ENCODE data around the gene PUSL1.

DNA sequence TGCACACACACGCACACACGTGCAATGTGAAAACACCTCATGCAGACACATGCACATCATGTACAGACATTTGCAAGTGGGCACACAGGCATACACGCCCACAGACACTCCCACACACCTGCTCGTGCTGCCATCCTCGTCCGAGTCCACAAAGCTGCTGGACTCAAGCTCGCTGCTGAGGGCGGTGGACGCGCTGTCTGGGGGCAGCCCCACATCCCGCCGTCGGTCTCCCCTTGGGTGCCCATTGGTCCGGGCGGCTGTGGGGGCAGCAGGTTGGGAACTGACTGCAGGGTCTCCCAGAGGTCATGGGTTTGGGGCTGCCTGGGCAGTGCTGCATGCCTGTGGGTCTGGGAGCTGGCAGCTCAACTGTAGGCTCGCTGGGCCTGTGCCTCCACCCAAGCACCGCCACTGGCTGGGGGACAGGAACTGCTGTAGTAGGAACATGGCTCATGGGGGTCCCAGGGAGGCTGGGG is 33.2 kb downstream of the PUSL1 start:
- TF ChIP-seq POLR2A (IDR thresholded peaks at IDR 0.05): no peak
- TF ChIP-seq, protein P1, sequence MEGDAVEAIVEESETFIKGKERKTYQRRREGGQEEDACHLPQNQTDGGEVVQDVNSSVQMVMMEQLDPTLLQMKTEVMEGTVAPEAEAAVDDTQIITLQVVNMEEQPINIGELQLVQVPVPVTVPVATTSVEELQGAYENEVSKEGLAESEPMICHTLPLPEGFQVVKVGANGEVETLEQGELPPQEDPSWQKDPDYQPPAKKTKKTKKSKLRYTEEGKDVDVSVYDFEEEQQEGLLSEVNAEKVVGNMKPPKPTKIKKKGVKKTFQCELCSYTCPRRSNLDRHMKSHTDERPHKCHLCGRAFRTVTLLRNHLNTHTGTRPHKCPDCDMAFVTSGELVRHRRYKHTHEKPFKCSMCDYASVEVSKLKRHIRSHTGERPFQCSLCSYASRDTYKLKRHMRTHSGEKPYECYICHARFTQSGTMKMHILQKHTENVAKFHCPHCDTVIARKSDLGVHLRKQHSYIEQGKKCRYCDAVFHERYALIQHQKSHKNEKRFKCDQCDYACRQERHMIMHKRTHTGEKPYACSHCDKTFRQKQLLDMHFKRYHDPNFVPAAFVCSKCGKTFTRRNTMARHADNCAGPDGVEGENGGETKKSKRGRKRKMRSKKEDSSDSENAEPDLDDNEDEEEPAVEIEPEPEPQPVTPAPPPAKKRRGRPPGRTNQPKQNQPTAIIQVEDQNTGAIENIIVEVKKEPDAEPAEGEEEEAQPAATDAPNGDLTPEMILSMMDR (IDR thresholded peaks at IDR 0.05 in 4 of 5, conservative IDR thresholded peaks at IDR 0.05 in 1 of 5): no peak
